ENCODE measurements around the gene DPP3.

Gene DPP3

GRCh38 chr11:66556086-66556485, 75.9 kb downstream of the DPP3 start:
- no peak for TF ChIP-seq CTCF (IDR thresholded peaks at IDR 0.05; ENCODE audit: low read depth, low read length)
- H3K4me3 ChIP-seq (replicated peaks in 1 of 2; ENCODE audit: low read depth in 2 of 2, low read length in 2 of 2), result no peak overlapping the region
- DNase-seq (ENCODE audit: low read depth in 2 of 2), result no peak

GRCh38 chr11:66557733-66558326, 77.6 kb downstream of the DPP3 start:
- DNase-seq (ENCODE audit: low read depth in 2 of 2), result no peak
- no peak for TF ChIP-seq CTCF (IDR thresholded peaks at IDR 0.05; ENCODE audit: low read depth, low read length)
- no peak overlapping the region for H3K4me3 ChIP-seq (replicated peaks in 1 of 2; ENCODE audit: low read depth in 2 of 2, low read length in 2 of 2)
